Trophoblast cell (in vitro differentiated cells and primary cell): ENCODE results near the gene ZNF25.
A peak's percentile ranks its signal among the peaks of the same experiment; 100 is the strongest.
"Not testable (repeated sequence)": the region's sequence is repeated elsewhere in the genome, so short reads cannot be mapped to it uniquely, and the experiment has no call there.

Experiments used
- DNase-seq, 2 donors: peaks; one replicate each; pipeline ENCODE4 v3.0.0-alpha.2; 2016
- H2AFZ ChIP-seq: 2 replicates; pipeline ENCODE4 v1.6.1; 2013; ENCODE audit warnings: low read length, moderate library complexity, mild to moderate bottlenecking; ENCODE audit not compliant: insufficient read depth, poor library complexity
- H2AK5ac ChIP-seq: 2 replicates; pipeline ENCODE4 v1.6.1; 2013; ENCODE audit warnings: mild to moderate bottlenecking, low read length
- H2BK120ac ChIP-seq: 2 replicates; pipeline ENCODE4 v1.6.1; 2013; ENCODE audit warnings: low read length, mild to moderate bottlenecking, moderate library complexity; ENCODE audit not compliant: insufficient read depth, poor library complexity
- H2BK12ac ChIP-seq: 2 replicates; pipeline ENCODE4 v1.6.1; 2013; ENCODE audit warnings: mild to moderate bottlenecking, low read length, moderate library complexity
- H2BK5ac ChIP-seq: 2 replicates; pipeline ENCODE4 v1.6.1; 2013; ENCODE audit warnings: low read length, low read depth, moderate library complexity, mild to moderate bottlenecking; ENCODE audit not compliant: poor library complexity
- H3K14ac ChIP-seq: 2 replicates; pipeline ENCODE4 v1.6.1; 2013; ENCODE audit warnings: mild to moderate bottlenecking, low read length
- H3K18ac ChIP-seq: 2 replicates; pipeline ENCODE4 v1.6.1; 2013; ENCODE audit warnings: mild to moderate bottlenecking, low read length
- H3K23ac ChIP-seq: 2 replicates; pipeline ENCODE4 v1.6.1; 2013; ENCODE audit warnings: low read length
- H3K27ac ChIP-seq: 2 replicates; pipeline ENCODE4 v1.5.1; 2013; ENCODE audit warnings: low read depth, mild to moderate bottlenecking, inconsistent platforms, low read length, moderate library complexity
- H3K27me3 ChIP-seq: 2 replicates; pipeline ENCODE4 v1.6.1; 2013; ENCODE audit warnings: inconsistent platforms, mild to moderate bottlenecking, low read length, moderate library complexity; ENCODE audit not compliant: insufficient read depth
- H3K36me3 ChIP-seq, 2 experiments: 1 replicate in 1 of 2; 2 replicates in 1 of 2; pipeline ENCODE4 v1.6.1; 2013; ENCODE audit warnings: low read length in 2 of 2, mild to moderate bottlenecking in 2 of 2, moderate library complexity in 1 of 2; ENCODE audit not compliant: insufficient read depth in 2 of 2, control insufficient read depth in 1 of 2
- H3K4ac ChIP-seq: 2 replicates; pipeline ENCODE4 v1.6.1; 2013; ENCODE audit warnings: low read depth, mild to moderate bottlenecking, low read length, moderate library complexity
- H3K4me1 ChIP-seq, 2 experiments: 1 replicate in 1 of 2; 2 replicates in 1 of 2; pipeline ENCODE4 v1.6.1; 2013; ENCODE audit warnings: low read length in 2 of 2, mild to moderate bottlenecking in 2 of 2, moderate library complexity in 1 of 2; ENCODE audit not compliant: insufficient read depth in 2 of 2, control insufficient read depth in 1 of 2
- H3K4me2 ChIP-seq: 2 replicates; pipeline ENCODE4 v1.6.1; 2013; ENCODE audit warnings: inconsistent platforms, mild to moderate bottlenecking, low read length, moderate library complexity
- H3K4me3 ChIP-seq: 2 replicates; pipeline ENCODE4 v1.5.1; 2013; ENCODE audit warnings: mild to moderate bottlenecking, low read depth, low read length, inconsistent platforms
- H3K79me1 ChIP-seq: one replicate; pipeline ENCODE4 v1.6.1; 2013; ENCODE audit warnings: low read length
- H3K79me2 ChIP-seq: 2 replicates; pipeline ENCODE4 v1.6.1; 2013; ENCODE audit warnings: low read length, mild to moderate bottlenecking; ENCODE audit not compliant: control insufficient read depth, insufficient read depth, poor library complexity
- H3K9ac ChIP-seq: 2 replicates; pipeline ENCODE4 v1.6.1; 2013; ENCODE audit warnings: mild to moderate bottlenecking, low read length
- H3K9me3 ChIP-seq: 2 replicates; pipeline ENCODE4 v1.6.1; 2013; ENCODE audit warnings: low read depth, mild to moderate bottlenecking, control low read depth, inconsistent platforms, low read length; ENCODE audit not compliant: insufficient read depth
- H4K12ac ChIP-seq: 2 replicates; pipeline ENCODE4 v1.6.1; 2013; ENCODE audit warnings: low read depth, mild to moderate bottlenecking, low read length, moderate library complexity
- H4K8ac ChIP-seq: 2 replicates; pipeline ENCODE4 v1.6.1; 2013; ENCODE audit warnings: low read depth, mild to moderate bottlenecking, low read length, moderate library complexity
- H4K91ac ChIP-seq: one replicate; pipeline ENCODE4 v1.6.1; 2013; ENCODE audit warnings: low read depth, mild to moderate bottlenecking, low read length, moderate library complexity
- whole genome bisulfite sequencing: extraction: QIAGEN DNeasy Blood & Tissue Kit; methylation state at CpG from one replicate; pipeline ENCODE4 v1.1.7; 2013; ENCODE audit warnings: missing lambda C conversion rate; ENCODE audit not compliant: insufficient read length, insufficient coverage; ENCODE audit errors: extremely low coverage; 5-methylcytosine and 5-hydroxymethylcytosine counted together

The ZNF25 gene

GRCh38 chr10:38003026-38003425 lies 26.6 kb upstream of the ZNF25 start:
- Histone ChIP-seq H3K36me3 (no peaks in the 10 kb centered on the region), H3K79me2 (no peaks in the 10 kb centered on the region), H2BK120ac (no peak overlapping the region), H3K9me3 (peaks cover under 1% of the 10 kb centered on the region), H3K27ac (no peak overlapping the region), H3K18ac (no peak overlapping the region), H4K12ac (no peak overlapping the region), H3K14ac (no peak overlapping the region), H2AK5ac (no peak overlapping the region), H3K4me3 (no peak overlapping the region), H2BK5ac (no peak overlapping the region), H3K27me3 (no peaks in the 10 kb centered on the region), H2BK12ac (no peak overlapping the region), H3K23ac (no peak overlapping the region), H3K9ac (no peak overlapping the region), H2AFZ (no peak overlapping the region), H3K4ac (no peak overlapping the region), H3K4me2 (no peak overlapping the region), H3K79me1 (no peaks in the 10 kb centered on the region), H3K4me1 (no peaks in the 10 kb centered on the region), H4K91ac (no peak overlapping the region), H4K8ac (no peak overlapping the region)
- no CpG with 5 or more reads among the region's 6 CpGs for WGBS
- no peak for DNase-seq

- H2BK5ac ChIP-seq, DNase-seq, H3K4ac ChIP-seq, H3K79me1 ChIP-seq, H4K91ac ChIP-seq, H3K4me1 ChIP-seq, H4K8ac ChIP-seq, H3K27ac ChIP-seq, H3K4me2 ChIP-seq, H3K18ac ChIP-seq, H3K23ac ChIP-seq, H3K14ac ChIP-seq, H3K4me3 ChIP-seq, H2AK5ac ChIP-seq, H4K12ac ChIP-seq, H3K9me3 ChIP-seq, H3K9ac ChIP-seq, H2AFZ ChIP-seq, H3K79me2 ChIP-seq, H2BK120ac ChIP-seq, H3K36me3 ChIP-seq, H2BK12ac ChIP-seq, H3K27me3 ChIP-seq: not testable (repeated sequence)
- no CpG with 5 or more reads among the region's 1 CpG for WGBS
Measured at GRCh38 chr10:38000474-38000873, 24.0 kb upstream of the ZNF25 start.

GRCh38 chr10:37998920-37999319 lies 22.5 kb upstream of the ZNF25 start:
- not testable (repeated sequence) for H3K79me2 ChIP-seq, DNase-seq, H3K27me3 ChIP-seq, H4K12ac ChIP-seq, H3K79me1 ChIP-seq, H2AFZ ChIP-seq, H2AK5ac ChIP-seq, H3K27ac ChIP-seq, H2BK12ac ChIP-seq, H4K91ac ChIP-seq, H3K9me3 ChIP-seq, H3K4me3 ChIP-seq, H3K23ac ChIP-seq, H3K18ac ChIP-seq, H2BK120ac ChIP-seq, H3K14ac ChIP-seq, H3K4me2 ChIP-seq, H3K4ac ChIP-seq, H3K36me3 ChIP-seq, H4K8ac ChIP-seq, H3K9ac ChIP-seq, H3K4me1 ChIP-seq, H2BK5ac ChIP-seq
- WGBS, result no CpG with 5 or more reads among the region's 3 CpGs

GRCh38 chr10:37992083-37992482 lies 15.6 kb upstream of the ZNF25 start:
- no peak overlapping the region for H2BK120ac ChIP-seq
- H2AK5ac ChIP-seq, result no peak overlapping the region
- H3K79me2 ChIP-seq, result no peaks in the 10 kb centered on the region
- no peak overlapping the region for H2AFZ ChIP-seq
- peak in 1 of 2 donors; percentile 13 for DNase-seq
- H3K27me3 ChIP-seq, result no peaks in the 10 kb centered on the region
- H3K18ac ChIP-seq, result no peak overlapping the region
- H3K36me3 ChIP-seq, result no peaks in the 10 kb centered on the region
- H4K91ac ChIP-seq, result no peak overlapping the region
- H3K4me2 ChIP-seq, result no peak overlapping the region
- WGBS, result no CpG with 5 or more reads among the region's 3 CpGs
- H3K79me1 ChIP-seq, result no peaks in the 10 kb centered on the region
- no peak overlapping the region for H3K9ac ChIP-seq
- H2BK5ac ChIP-seq, result no peak overlapping the region
- no peak overlapping the region for H2BK12ac ChIP-seq
- no peak overlapping the region for H3K4me3 ChIP-seq
- H3K14ac ChIP-seq, result no peak overlapping the region
- H3K4ac ChIP-seq, result no peak overlapping the region
- H3K9me3 ChIP-seq, result peaks cover 26% of the 10 kb centered on the region
- H3K27ac ChIP-seq, result no peak overlapping the region
- H4K12ac ChIP-seq, result no peak overlapping the region
- H3K23ac ChIP-seq, result no peak overlapping the region
- no peak overlapping the region for H4K8ac ChIP-seq
- H3K4me1 ChIP-seq, result no peaks in the 10 kb centered on the region
